H1 (cell line): ENCODE data around the gene CCDC14. TPM values are rescaled to one million over a fixed set of nuclear protein-coding genes. Genes with fewer than 3 reads are reported as not detected.
"Not testable (repeated sequence)": the region's sequence is repeated elsewhere in the genome, so short reads cannot be mapped to it uniquely, and the experiment has no call there.

Source experiments
- CTCF ChIA-PET: fragments of 300-600 bp; sonication (Branson Sonifier 250); formaldehyde crosslinking; loops from one replicate; lab custom pipeline; 2021; ENCODE audit not compliant: partially characterized antibody; lab: Charles Lee
- POLR2A ChIA-PET: fragments of 300-600 bp; sonication (Branson Sonifier 250); formaldehyde crosslinking; loops from one replicate; lab custom pipeline; 2021; ENCODE audit warnings: inconsistent platforms; ENCODE audit not compliant: partially characterized antibody; lab: Charles Lee
- DNase-seq, 2 experiments: peaks; one replicate each; pipeline versions ENCODE4 v3.0.0 to v3.0.0-alpha.2; 2010 to 2022; ENCODE audit warnings: low spot score in 2 of 2, low read depth in 1 of 2, mixed read lengths in 1 of 2
- FAIRE-seq: peaks from 2 replicates; lab custom pipeline; 2011; peaks lifted over from hg19 to GRCh38; lab: Jason Lieb, UNC
- H2AFZ ChIP-seq: 2 replicates; pipeline ENCODE4 v1.8.1; 2012; ENCODE audit warnings: low read length, inconsistent platforms
- H2AK5ac ChIP-seq: 2 replicates; pipeline ENCODE4 v1.6.1; 2013; ENCODE audit warnings: low read depth, low read length
- H2BK120ac ChIP-seq: replicated peaks from 2 replicates; pipeline ENCODE3; 2013; ENCODE audit warnings: low read depth, low read length, inconsistent platforms
- H2BK12ac ChIP-seq: 2 replicates; pipeline ENCODE4 v1.6.1; 2013; ENCODE audit warnings: low read depth, low read length
- H2BK15ac ChIP-seq: 2 replicates; pipeline ENCODE4 v1.6.1; 2013; ENCODE audit warnings: low read length
- H2BK20ac ChIP-seq: 2 replicates; pipeline ENCODE4 v1.6.1; 2013; ENCODE audit warnings: low read length
- H2BK5ac ChIP-seq: 2 replicates; pipeline ENCODE4 v1.6.1; 2013; ENCODE audit warnings: low read depth, low read length
- H3K14ac ChIP-seq: 2 replicates; pipeline ENCODE4 v1.6.1; 2013; ENCODE audit warnings: inconsistent platforms; ENCODE audit not compliant: insufficient read length
- H3K18ac ChIP-seq: 2 replicates; pipeline ENCODE4 v1.6.1; 2013; ENCODE audit warnings: low read length; ENCODE audit errors: extremely low read depth
- H3K23ac ChIP-seq: 2 replicates; pipeline ENCODE4 v1.6.1; 2013; ENCODE audit warnings: inconsistent platforms; ENCODE audit not compliant: insufficient read length
- H3K23me2 ChIP-seq: 2 replicates; pipeline ENCODE4 v1.6.1; 2013; ENCODE audit warnings: low read depth, low read length
- H3K27ac ChIP-seq: 2 replicates; pipeline ENCODE4 v1.6.1; 2011; ENCODE audit warnings: low read depth, low read length, inconsistent platforms
- H3K27me3 ChIP-seq, 4 experiments: replicated peaks in 1 of 4; 1 replicate in 1 of 4; 2 replicates in 3 of 4; pipeline versions ENCODE4 v1.6.1 to v1.8.1; 2011 to 2013; ENCODE audit warnings: low read length in 3 of 4, mild to moderate bottlenecking in 3 of 4, inconsistent platforms in 2 of 4, mixed read lengths in 2 of 4, moderate library complexity in 1 of 4; ENCODE audit not compliant: control insufficient read depth in 3 of 4, insufficient read depth in 3 of 4; ENCODE audit errors: extremely low read depth in 1 of 4
- H3K36me3 ChIP-seq, 4 experiments: 2 replicates each; pipeline versions ENCODE4 v1.6.1 to v1.8.1; 2011 to 2013; ENCODE audit warnings: mild to moderate bottlenecking in 4 of 4, low read length in 3 of 4, moderate library complexity in 2 of 4, control low read depth in 1 of 4, inconsistent platforms in 1 of 4; ENCODE audit not compliant: insufficient read depth in 4 of 4, control insufficient read depth in 2 of 4
- H3K4ac ChIP-seq: replicated peaks from 2 replicates; pipeline ENCODE3; 2013; ENCODE audit warnings: low read length, low read depth, mixed read lengths, inconsistent platforms; ENCODE audit not compliant: insufficient read length
- H3K4me1 ChIP-seq, 4 experiments: replicated peaks in 1 of 4; 1 replicate in 1 of 4; 2 replicates in 3 of 4; pipeline versions ENCODE4 v1.6.1 to v1.8.1; 2011 to 2013; ENCODE audit warnings: low read length in 3 of 4, inconsistent platforms in 2 of 4, mixed read lengths in 1 of 4; ENCODE audit not compliant: insufficient read depth in 4 of 4, control insufficient read depth in 3 of 4
- H3K4me2 ChIP-seq, 2 experiments: 2 replicates each; pipeline versions ENCODE4 v1.6.1 to v1.8.1; 2011 to 2013; ENCODE audit warnings: low read depth in 2 of 2, low read length in 2 of 2, control low read depth in 1 of 2, inconsistent platforms in 1 of 2, mild to moderate bottlenecking in 1 of 2; ENCODE audit not compliant: insufficient read depth in 1 of 2
- H3K4me3 ChIP-seq, 4 experiments: fragments of 200-600, 300-600 bp in 1 of 4; sonication (generic), shearing (Covaris generic), sonication (Bioruptor Twin) in 1 of 4; 2 replicates each; pipeline versions ENCODE4 v1.5.1 to v1.8.1; 2011 to 2016; ENCODE audit warnings: low read length in 4 of 4, low read depth in 3 of 4, control low read depth in 2 of 4, inconsistent platforms in 2 of 4, mild to moderate bottlenecking in 2 of 4, mixed read lengths in 1 of 4, moderate library complexity in 1 of 4; ENCODE audit not compliant: insufficient read depth in 2 of 4; ENCODE audit errors: extremely low read depth in 1 of 4
- H3K56ac ChIP-seq: replicated peaks from 2 replicates; pipeline ENCODE3; 2013; ENCODE audit warnings: low read depth, mild to moderate bottlenecking, mixed read lengths, low read length, inconsistent platforms; ENCODE audit not compliant: insufficient read length
- H3K79me1 ChIP-seq: 2 replicates; pipeline ENCODE4 v1.6.1; 2013; ENCODE audit warnings: low read depth, low read length, control low read depth
- H3K79me2 ChIP-seq, 2 experiments: 2 replicates each; pipeline versions ENCODE4 v1.6.1 to v1.8.1; 2012 to 2013; ENCODE audit warnings: low read length in 2 of 2, mild to moderate bottlenecking in 2 of 2, inconsistent platforms in 1 of 2; ENCODE audit not compliant: insufficient read depth in 2 of 2, control insufficient read depth in 1 of 2
- H3K9ac ChIP-seq, 4 experiments: replicated peaks in 1 of 4; 1 replicate in 1 of 4; 2 replicates in 3 of 4; pipeline versions ENCODE4 v1.6.1 to v1.8.1; 2011 to 2013; ENCODE audit warnings: low read depth in 3 of 4, low read length in 3 of 4, control low read depth in 2 of 4, mild to moderate bottlenecking in 2 of 4, moderate library complexity in 2 of 4, inconsistent platforms in 1 of 4; ENCODE audit errors: extremely low read depth in 1 of 4
- H3K9me3 ChIP-seq, 2 experiments: 2 replicates each; pipeline versions ENCODE4 v1.6.1 to v1.8.1; 2012 to 2013; ENCODE audit warnings: mild to moderate bottlenecking in 2 of 2, moderate library complexity in 2 of 2, control low read depth in 1 of 2, inconsistent platforms in 1 of 2, low read depth in 1 of 2, low read length in 1 of 2, mixed read lengths in 1 of 2; ENCODE audit not compliant: insufficient read depth in 2 of 2
- H4K20me1 ChIP-seq, 2 experiments: replicated peaks in 1 of 2; 2 replicates each; pipeline versions ENCODE3 to v1.8.1; 2011 to 2013; ENCODE audit warnings: inconsistent platforms in 2 of 2, low read length in 2 of 2, mild to moderate bottlenecking in 1 of 2; ENCODE audit not compliant: insufficient read depth in 2 of 2, control insufficient read depth in 1 of 2
- H4K5ac ChIP-seq: 2 replicates; pipeline ENCODE4 v1.6.1; 2013; ENCODE audit warnings: low read length, low read depth, mixed read lengths, inconsistent platforms; ENCODE audit not compliant: insufficient read length
- H4K8ac ChIP-seq: 2 replicates; pipeline ENCODE4 v1.8.0; 2013; ENCODE audit warnings: mild to moderate bottlenecking, moderate library complexity, low read length, inconsistent platforms; ENCODE audit not compliant: insufficient read depth; ENCODE audit errors: extremely low read depth
- H4K91ac ChIP-seq: replicated peaks from 2 replicates; pipeline ENCODE3; 2013; ENCODE audit warnings: low read length, mixed read lengths, inconsistent platforms; ENCODE audit not compliant: insufficient read length
- WGBS, 2 experiments: shearing (Covaris generic) in 1 of 2; methylation state at CpG; one replicate each; pipeline versions ENCODE4 v1.1.6 to v1.1.7; 2013 to 2015; ENCODE audit warnings: low lambda C conversion rate in 2 of 2, mixed read lengths in 2 of 2, inconsistent platforms in 1 of 2, low coverage in 1 of 2, missing lambda C conversion rate in 1 of 2; ENCODE audit not compliant: insufficient replicate concordance in 2 of 2, insufficient coverage in 1 of 2, insufficient read length in 1 of 2; ENCODE audit errors: extremely low coverage in 1 of 2, missing lambda C conversion rate in 1 of 2; 5-methylcytosine and 5-hydroxymethylcytosine counted together
- polyA plus RNA-seq, 7 experiments: library from polyadenylated mRNA; depleted of rRNA in 3 of 7; stranded (reverse) in 5 of 7; unstranded in 2 of 7; fragments of >200 nt in 5 of 7; fragments of 200-250 nt in 2 of 7; gene quantifications; 1 replicate in 5 of 7; 2 replicates in 1 of 7; 4 replicates in 1 of 7; pipeline versions ENCODE4 v1.2.1 to v1.2.3, GENCODE V29; 2011 to 2013; ENCODE audit warnings: missing spikeins in 2 of 7, mixed read lengths in 2 of 7
- total RNA-seq: library from RNA; stranded (reverse); fragmentation: NEBNext Ultra II Directional; extraction: Animal tissue kit (Norgen Biotek cat#: 25700); gene quantifications from 2 replicates; pipeline ENCODE4 v1.2.1, GENCODE V29; 2021

The CCDC14 gene
- total and polyA plus RNA-seq, 2 of the 8 experiments (the other 6 are each of a cell fraction or from before 2014, with no cell fraction given): 53.6 to 95.7 TPM

DNA sequence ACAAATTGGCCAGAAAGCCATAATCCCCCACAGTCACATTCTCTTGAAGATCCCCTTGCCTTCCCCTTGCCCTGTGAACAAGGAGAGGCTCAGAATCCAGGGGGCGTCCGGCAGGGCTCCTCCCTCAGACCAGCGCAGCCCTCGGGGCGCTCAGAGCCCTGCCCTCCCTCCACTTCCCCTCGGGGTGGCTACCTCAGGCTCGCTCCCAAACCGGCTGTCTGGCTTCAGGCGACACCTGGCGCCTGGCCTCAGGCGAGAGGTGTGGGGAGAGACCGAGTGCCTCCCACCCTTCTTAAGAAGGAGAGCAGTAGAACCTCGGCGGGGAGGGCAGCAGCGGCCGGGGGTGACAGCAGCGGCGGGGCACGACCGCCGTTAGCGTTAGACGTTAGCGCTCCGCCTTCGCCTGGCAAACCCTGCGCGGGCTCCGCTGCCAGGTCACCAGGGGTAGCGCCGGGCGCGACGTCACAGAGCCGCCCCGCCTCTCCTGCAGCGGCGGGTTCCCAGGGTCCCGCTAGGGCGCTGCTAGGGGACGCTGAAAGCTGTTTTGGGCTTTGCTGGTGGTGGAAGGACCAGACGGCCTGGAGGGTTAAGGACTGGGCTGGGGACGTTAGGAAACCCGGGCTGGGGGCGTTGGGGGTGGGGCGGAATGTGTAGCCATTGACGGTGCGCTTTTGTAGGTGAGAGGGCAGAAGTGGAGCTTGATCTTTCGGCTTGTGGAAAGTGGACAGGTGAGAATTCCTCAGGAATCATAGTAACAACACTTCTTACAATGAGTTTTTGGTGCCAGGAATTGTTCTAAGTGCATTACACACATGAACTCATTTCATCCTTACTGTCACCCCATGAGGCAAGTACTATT, 30.9 kb upstream of the CCDC14 start, which contains the start of gene ROPN1:
ROPN1 (minus strand) TSS at position 395 of the 859 bp plus-strand sequence. CDS start 11,643 bp downstream, outside the sequence.
- H3K4me1 ChIP-seq, H3K9me3 ChIP-seq, H4K20me1 ChIP-seq, H3K56ac ChIP-seq, H2AFZ ChIP-seq, CTCF ChIA-PET, H3K79me2 ChIP-seq, H3K36me3 ChIP-seq, H4K8ac ChIP-seq, H3K4ac ChIP-seq, H3K27ac ChIP-seq, DNase-seq, H3K23ac ChIP-seq, H2BK15ac ChIP-seq, H2BK12ac ChIP-seq, H2BK20ac ChIP-seq, H3K79me1 ChIP-seq, H4K91ac ChIP-seq, H2AK5ac ChIP-seq, H2BK120ac ChIP-seq, POLR2A ChIA-PET, H3K18ac ChIP-seq, H3K23me2 ChIP-seq, H4K5ac ChIP-seq, H3K14ac ChIP-seq, H2BK5ac ChIP-seq, H3K9ac ChIP-seq: not testable (repeated sequence)
- H3K4me3 ChIP-seq: peak within 1 kb of the TSS in 1 of 4 experiments; percentile 32; a peak in 1 of 8 replicates
- peak; percentile 94 for FAIRE-seq
- WGBS, 2 experiments: 23% methylated on average over 3 of the region's 49 CpGs; no CpG with 5 or more reads in 1 of the 2 experiments
- peak within 1 kb of the TSS in 1 of 2 experiments; percentile 42; a peak in 1 of 4 replicates for H3K4me2 ChIP-seq
- peaks cover 4 to 28% (median 20%) of the 10 kb centered on the region in 4 experiments for H3K27me3 ChIP-seq
